ENCODE results near the gene NAP1L4. TPM values are rescaled to one million over a fixed set of nuclear protein-coding genes. Genes with fewer than 3 reads are reported as not detected.

Gene NAP1L4
- total and polyA plus RNA-seq, 2 of the 8 experiments (the other 6 are each of a cell fraction or from before 2014, with no cell fraction given), result 75.8 to 194 TPM

- no peak for TF ChIP-seq FOSL1 (IDR thresholded peaks at IDR 0.05; ENCODE audit: insufficient read depth, low read depth, low read length)
These were observed 42.2 kb downstream of the NAP1L4 start (continued) for GRCh38 chr11:2949920-2950319.

Measured in H1 (cell line).